Mesothelial cell of epicardium (in vitro differentiated cells): ENCODE measurements around the gene YWHAE. TPM values are rescaled to one million over a fixed set of nuclear protein-coding genes. Genes with fewer than 3 reads are reported as not detected.
"Not testable (repeated sequence)": the region's sequence is repeated elsewhere in the genome, so short reads cannot be mapped to it uniquely, and the experiment has no call there.

Source experiments
- DNase-seq, 2 experiments: peaks; one replicate each; pipeline ENCODE4 v3.0.0; 2021; ENCODE audit warnings: low spot score in 2 of 2; ENCODE audit not compliant: unreplicated experiment in 2 of 2
- H3K27ac Mint-ChIP-seq: 2 replicates; pipeline ENCODE4 v1.8.0; 2021; ENCODE audit warnings: mixed read lengths
- H3K27me3 Mint-ChIP-seq: 2 replicates; pipeline ENCODE4 v1.8.0; 2021; ENCODE audit warnings: low read depth, mixed read lengths
- H3K36me3 Mint-ChIP-seq: 2 replicates; pipeline ENCODE4 v1.8.0; 2021; ENCODE audit warnings: mixed read lengths
- H3K4me1 Mint-ChIP-seq: 2 replicates; pipeline ENCODE4 v1.8.0; 2021; ENCODE audit warnings: mixed read lengths
- H3K4me3 Mint-ChIP-seq: 2 replicates; pipeline ENCODE4 v1.8.0; 2021; ENCODE audit warnings: mild to moderate bottlenecking, moderate library complexity, mixed read lengths
- H3K9me3 Mint-ChIP-seq: 2 replicates; pipeline ENCODE4 v1.8.0; 2021; ENCODE audit warnings: mixed read lengths
- CTCF ChIP-seq: fragments of 200-600 bp; sonication (generic); IDR thresholded peaks from one replicate; pipeline ENCODE4 v1.5.0; 2021; ENCODE audit warnings: antibody characterized with exemption; ENCODE audit not compliant: unreplicated experiment
- total RNA-seq: library from RNA; stranded (reverse); gene quantifications from 3 replicates; pipeline ENCODE4 v1.2.1, GENCODE V29; 2021

Gene YWHAE
- total RNA-seq, 1 donor from 2014 or later = 714 TPM

DNA sequence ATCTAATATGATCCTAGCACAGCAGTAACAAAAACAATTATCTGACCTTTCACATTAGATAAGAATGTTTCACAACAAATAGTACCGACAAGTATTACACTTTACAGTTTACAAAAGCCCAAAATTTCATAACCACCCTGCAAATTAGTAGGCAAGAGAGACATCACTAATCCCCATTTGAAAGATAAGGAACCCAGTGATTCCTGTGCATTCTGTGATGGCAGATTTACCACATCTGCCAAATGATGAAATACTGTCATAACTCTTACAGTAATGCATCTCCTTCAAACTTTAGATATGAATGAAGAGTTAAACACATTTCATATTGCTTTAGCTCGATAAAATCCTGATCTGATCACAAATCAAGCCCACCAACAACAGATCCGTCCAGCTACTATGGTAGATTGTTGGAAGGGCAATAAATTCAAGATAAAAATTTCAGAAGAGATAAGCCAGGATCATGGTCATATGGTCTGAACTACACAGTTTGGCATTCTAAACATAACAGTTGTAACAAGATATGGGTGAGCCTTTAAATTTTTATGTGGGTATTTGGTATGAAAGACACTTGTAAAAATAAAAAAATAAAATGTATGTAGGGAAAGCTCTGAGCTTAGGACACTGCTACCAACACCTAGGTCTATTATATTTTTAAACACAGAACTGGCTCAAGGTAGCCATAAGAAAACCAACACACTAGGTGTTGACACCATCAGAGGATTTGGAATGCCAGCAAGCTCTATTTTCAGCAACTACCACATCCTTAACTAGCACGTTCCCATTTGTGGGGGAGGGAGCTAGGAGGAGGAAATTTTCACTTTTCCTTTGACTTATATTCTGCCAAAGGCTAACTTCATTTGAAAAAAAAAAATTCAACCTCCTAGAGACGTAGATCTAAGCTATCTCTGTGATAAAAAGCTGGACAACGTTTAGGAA lies 9.3 kb downstream of the YWHAE start:
- H3K4me3 Mint-ChIP-seq = no peak overlapping the region
- H3K27ac Mint-ChIP-seq = peak overlapping the region; percentile 44

GRCh38 chr17:1387490-1388227 lies 12.4 kb downstream of the YWHAE start:
- not testable (repeated sequence) for H3K4me3 Mint-ChIP-seq, H3K27me3 Mint-ChIP-seq, H3K27ac Mint-ChIP-seq, DNase-seq, H3K9me3 Mint-ChIP-seq, H3K36me3 Mint-ChIP-seq
- H3K4me1 Mint-ChIP-seq = peaks cover 39% of the 10 kb centered on the region

More for the DNA sequence above, 9.3 kb downstream of the YWHAE start:
- Mint-ChIP-seq H3K36me3 (no peaks in the 10 kb centered on the region), H3K9me3 (no peaks in the 10 kb centered on the region), H3K4me1 (peaks cover 44% of the 10 kb centered on the region), H3K27me3 (no peaks in the 10 kb centered on the region)
- TF ChIP-seq CTCF = no peak
- no peak for DNase-seq

GRCh38 chr17:1386675-1387190 lies 13.3 kb downstream of the YWHAE start:
- peak overlapping the region; percentile 67 for H3K27ac Mint-ChIP-seq

DNA sequence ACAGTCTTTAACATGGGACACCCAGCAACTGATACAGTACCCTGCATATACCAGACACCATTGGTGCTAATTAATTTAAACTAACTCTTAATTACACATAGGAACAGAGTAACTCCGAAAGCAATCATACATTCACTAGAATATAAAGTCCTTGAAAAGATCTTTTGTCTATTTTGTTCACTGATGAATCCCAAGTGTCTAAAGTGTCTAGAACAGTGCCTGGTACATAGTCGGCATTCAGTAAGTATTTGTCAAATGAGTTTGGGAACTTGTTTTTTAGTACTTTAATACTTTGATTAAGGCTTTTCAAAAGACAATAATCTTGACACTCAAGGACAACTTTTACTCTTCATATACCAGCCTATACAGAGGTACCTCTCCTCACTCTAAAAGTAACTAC lies 13.8 kb downstream of the YWHAE start:
- no peak for TF ChIP-seq CTCF
- Mint-ChIP-seq H3K4me3 (no peak overlapping the region), H3K36me3 (no peaks in the 10 kb centered on the region), H3K9me3 (no peaks in the 10 kb centered on the region), H3K27ac (peak overlapping the region; percentile 67), H3K4me1 (peaks cover 29% of the 10 kb centered on the region), H3K27me3 (no peaks in the 10 kb centered on the region)
- no peak for DNase-seq

More at GRCh38 chr17:1386675-1387190, 13.3 kb downstream of the YWHAE start:
- not testable (repeated sequence) for H3K4me3 Mint-ChIP-seq, DNase-seq, H3K36me3 Mint-ChIP-seq, H3K9me3 Mint-ChIP-seq, H3K27me3 Mint-ChIP-seq
- peaks cover 32% of the 10 kb centered on the region for H3K4me1 Mint-ChIP-seq

GRCh38 chr17:1385861-1386260 lies 14.2 kb downstream of the YWHAE start:
- no peak for TF ChIP-seq CTCF
- Mint-ChIP-seq H3K9me3 (no peaks in the 10 kb centered on the region), H3K27ac (peak overlapping the region; percentile 53), H3K27me3 (no peaks in the 10 kb centered on the region), H3K4me3 (no peak overlapping the region), H3K4me1 (peaks cover 25% of the 10 kb centered on the region), H3K36me3 (no peaks in the 10 kb centered on the region)
- DNase-seq = no peak

DNA sequence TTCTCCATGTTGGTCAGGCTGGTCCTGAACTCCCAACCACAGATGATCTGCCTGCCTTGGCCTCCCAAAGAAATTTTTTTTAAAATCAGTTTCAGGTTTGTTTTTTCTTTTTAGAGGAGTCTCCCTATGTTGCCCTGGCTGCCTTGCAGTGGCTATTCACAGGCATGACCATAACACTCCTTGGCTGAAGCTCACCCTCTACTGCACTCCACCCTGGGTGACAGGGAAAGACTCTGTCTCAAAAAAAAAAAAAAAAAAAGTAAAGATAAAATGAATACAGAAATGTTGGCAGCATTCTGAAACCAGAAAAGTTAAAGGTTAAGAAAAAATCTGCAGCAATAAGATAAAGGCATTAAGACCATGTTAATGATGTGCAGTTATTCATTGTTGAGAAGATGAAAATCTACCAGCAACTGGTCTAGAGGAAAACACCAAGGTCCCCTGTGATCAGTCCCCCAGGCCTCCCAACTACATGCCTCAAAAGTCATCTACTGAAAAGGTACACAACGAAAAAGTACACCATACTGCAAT lies 15.1 kb downstream of the YWHAE start:
- TF ChIP-seq CTCF = no peak
- no peak overlapping the region for H3K4me3 Mint-ChIP-seq
- H3K9me3 Mint-ChIP-seq = no peaks in the 10 kb centered on the region
- H3K27ac Mint-ChIP-seq = peak overlapping the region; percentile 37
- H3K27me3 Mint-ChIP-seq = no peaks in the 10 kb centered on the region
- no peak for DNase-seq
- no peaks in the 10 kb centered on the region for H3K36me3 Mint-ChIP-seq
- peaks cover 24% of the 10 kb centered on the region for H3K4me1 Mint-ChIP-seq
